ENCODE data around the gene ZNF217. TPM values are rescaled to one million over a fixed set of nuclear protein-coding genes. Genes with fewer than 3 reads are reported as not detected.
"Not testable (repeated sequence)": the region's sequence is repeated elsewhere in the genome, so short reads cannot be mapped to it uniquely, and the experiment has no call there.

ZNF217 gene
- total and polyA plus RNA-seq, 2 of the 8 experiments (the other 6 are each of a cell fraction or from before 2014, with no cell fraction given), result 15.3 to 87.9 TPM

DNA sequence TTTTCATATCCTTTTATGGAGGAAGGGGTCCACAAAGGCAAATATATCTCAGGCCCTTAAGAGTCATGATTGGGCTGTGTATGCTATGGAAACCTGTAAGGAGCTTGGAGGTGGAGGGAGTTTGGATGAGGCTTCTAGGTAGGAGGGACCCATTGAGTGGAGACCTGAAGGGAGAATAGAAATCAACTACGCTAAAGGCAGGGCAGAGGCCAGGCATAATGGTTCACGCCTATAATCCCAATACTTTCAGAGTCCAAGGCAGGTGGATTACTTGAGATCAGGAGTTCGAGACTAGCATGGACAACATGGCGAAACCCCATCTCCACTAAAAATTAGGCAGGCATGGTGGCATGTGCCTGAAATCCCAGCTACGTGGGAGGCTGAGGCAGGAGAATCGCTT is 34.4 kb upstream of the ZNF217 start (continued):
- TF ChIP-seq, protein P1, sequence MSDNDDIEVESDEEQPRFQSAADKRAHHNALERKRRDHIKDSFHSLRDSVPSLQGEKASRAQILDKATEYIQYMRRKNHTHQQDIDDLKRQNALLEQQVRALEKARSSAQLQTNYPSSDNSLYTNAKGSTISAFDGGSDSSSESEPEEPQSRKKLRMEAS (IDR thresholded peaks at IDR 0.05), result no peak
- no peak for TF ChIP-seq RXRA (IDR thresholded peaks at IDR 0.05; ENCODE audit: insufficient read depth, low read depth, low read length)

DNA sequence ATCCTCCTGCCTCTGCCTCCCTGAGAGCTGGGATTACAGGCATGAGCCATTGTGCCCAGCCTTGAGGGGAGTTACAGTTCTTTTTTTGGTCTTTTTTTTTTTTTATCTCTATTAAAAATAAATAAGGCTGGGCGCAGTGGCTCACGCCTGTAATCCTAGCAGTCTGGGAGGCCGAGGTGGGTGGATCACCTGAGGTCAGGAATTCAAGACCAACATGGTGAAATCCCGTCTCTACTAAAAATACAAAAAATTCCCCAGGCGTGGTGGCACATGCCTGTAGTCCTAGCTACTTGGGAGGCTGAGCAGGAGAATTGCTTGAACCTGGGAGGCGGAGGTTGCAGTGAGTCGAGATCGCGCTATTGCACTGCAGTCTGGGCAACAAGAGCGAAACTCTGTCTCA is 33.4 kb upstream of the ZNF217 start:
- H2AK5ac ChIP-seq (ENCODE audit: low read depth, low read length); H4K8ac ChIP-seq (ENCODE audit: extremely low read depth, insufficient read depth, low read length); H3K4ac ChIP-seq (replicated peaks; ENCODE audit: insufficient read length, low read depth, low read length); H3K4me1 ChIP-seq (replicated peaks in 1 of 4; ENCODE audit: control insufficient read depth in 3 of 4, insufficient read depth in 4 of 4, low read length in 3 of 4); H2BK5ac ChIP-seq (ENCODE audit: low read depth, low read length); H3K14ac ChIP-seq (ENCODE audit: insufficient read length); H3K23ac ChIP-seq (ENCODE audit: insufficient read length); FAIRE-seq; H3K79me2 ChIP-seq (ENCODE audit: control insufficient read depth in 1 of 2, insufficient read depth in 2 of 2, low read length in 2 of 2); CTCF ChIA-PET (ENCODE audit: partially characterized antibody); H2BK120ac ChIP-seq (replicated peaks; ENCODE audit: low read depth, low read length); H2AFZ ChIP-seq (ENCODE audit: low read length); H4K5ac ChIP-seq (ENCODE audit: insufficient read length, low read depth, low read length); H3K79me1 ChIP-seq (ENCODE audit: low read depth, low read length); H3K18ac ChIP-seq (ENCODE audit: extremely low read depth, low read length); H3K27ac ChIP-seq (ENCODE audit: low read depth, low read length); DNase-seq (ENCODE audit: low read depth in 1 of 2, low spot score in 2 of 2); H3K4me2 ChIP-seq (ENCODE audit: insufficient read depth in 1 of 2, low read depth in 2 of 2, low read length in 2 of 2); H2BK20ac ChIP-seq (ENCODE audit: low read length); H2BK15ac ChIP-seq (ENCODE audit: low read length); H3K56ac ChIP-seq (replicated peaks; ENCODE audit: insufficient read length, low read depth, low read length); H4K91ac ChIP-seq (replicated peaks; ENCODE audit: insufficient read length, low read length); H2BK12ac ChIP-seq (ENCODE audit: low read depth, low read length); H3K36me3 ChIP-seq (ENCODE audit: control insufficient read depth in 2 of 4, insufficient read depth in 4 of 4, low read length in 3 of 4); POLR2A ChIA-PET (ENCODE audit: partially characterized antibody); H3K27me3 ChIP-seq (replicated peaks in 1 of 4; ENCODE audit: control insufficient read depth in 3 of 4, extremely low read depth in 1 of 4, insufficient read depth in 3 of 4, low read length in 3 of 4); H3K23me2 ChIP-seq (ENCODE audit: low read depth, low read length); H3K9me3 ChIP-seq (ENCODE audit: insufficient read depth in 2 of 2, low read depth in 1 of 2, low read length in 1 of 2); H3K9ac ChIP-seq (replicated peaks in 1 of 4; ENCODE audit: extremely low read depth in 1 of 4, low read depth in 3 of 4, low read length in 3 of 4); H4K20me1 ChIP-seq (replicated peaks in 1 of 2; ENCODE audit: control insufficient read depth in 1 of 2, insufficient read depth in 2 of 2, low read length in 2 of 2); H3K4me3 ChIP-seq (ENCODE audit: extremely low read depth in 1 of 4, insufficient read depth in 2 of 4, low read depth in 3 of 4, low read length in 4 of 4): not testable (repeated sequence)
- 96% methylated on average over 10 of the region's 10 CpGs; no CpG with 5 or more reads in 1 of the 2 experiments for WGBS, 2 experiments (ENCODE audit: extremely low coverage in 1 of 2, insufficient coverage in 1 of 2, insufficient read length in 1 of 2, insufficient replicate concordance in 2 of 2, low coverage in 1 of 2, low lambda C conversion rate in 2 of 2, missing lambda C conversion rate in 1 of 2)

Data from H1 (cell line).